GM18907 (cell line): ENCODE results near the gene ABR.
"Not testable (repeated sequence)": the region's sequence is repeated elsewhere in the genome, so short reads cannot be mapped to it uniquely, and the experiment has no call there.

Experiments used
- ATAC-seq: cut with Tn5 transposase; IDR thresholded peaks from one replicate; pipeline ENCODE4 v1.9.1; 2021; ENCODE audit warnings: mild to moderate bottlenecking, moderate library complexity; ENCODE audit not compliant: unreplicated experiment

The ABR gene

GRCh38 chr17:1073963-1074625 is 105.7 kb downstream of the ABR start:
- not testable (repeated sequence) for ATAC-seq

GRCh38 chr17:1073241-1073962 is 106.4 kb downstream of the ABR start:
- no peak for ATAC-seq

- no peak for ATAC-seq
Measured at GRCh38 chr17:1072551-1072961, 107.2 kb downstream of the ABR start.

- no peak for ATAC-seq
Measured at GRCh38 chr17:1071103-1071825, 108.5 kb downstream of the ABR start.

- ATAC-seq: no peak
Measured at GRCh38 chr17:1070411-1070810, 109.4 kb downstream of the ABR start.

GRCh38 chr17:1069847-1070246 is 109.9 kb downstream of the ABR start:
- no peak for ATAC-seq

GRCh38 chr17:1068356-1068755 is 111.4 kb downstream of the ABR start:
- no peak for ATAC-seq

- no peak for ATAC-seq
Measured at GRCh38 chr17:1067282-1067956, 112.4 kb downstream of the ABR start.

- ATAC-seq: not testable (repeated sequence)
Measured at GRCh38 chr17:1065416-1065815, 114.4 kb downstream of the ABR start.

- no peak for ATAC-seq
Measured at GRCh38 chr17:1060991-1061390, 118.8 kb downstream of the ABR start.

- ATAC-seq: no peak
Measured at GRCh38 chr17:1059131-1059795, 120.5 kb downstream of the ABR start.

GRCh38 chr17:1058423-1059130 is 121.2 kb downstream of the ABR start:
- no peak for ATAC-seq

GRCh38 chr17:1056761-1057160 is 123.0 kb downstream of the ABR start:
- ATAC-seq: no peak

GRCh38 chr17:1055751-1056645 is 123.8 kb downstream of the ABR start:
- ATAC-seq: no peak

- ATAC-seq: no peak
Measured at GRCh38 chr17:1055231-1055630, 124.5 kb downstream of the ABR start.

GRCh38 chr17:1054656-1055055 is 125.1 kb downstream of the ABR start:
- no peak for ATAC-seq

- no peak for ATAC-seq
Measured at GRCh38 chr17:1053661-1054360, 126.0 kb downstream of the ABR start.
